Mesothelial cell of epicardium (in vitro differentiated cells): ENCODE data around the gene ELN. TPM values are rescaled to one million over a fixed set of nuclear protein-coding genes. Genes with fewer than 3 reads are reported as not detected.
A peak's percentile ranks its signal among the peaks of the same experiment; 100 is the strongest.

ENCODE experiments used
- DNase-seq, 2 experiments: peaks; one replicate each; pipeline ENCODE4 v3.0.0; 2021; ENCODE audit warnings: low spot score in 2 of 2; ENCODE audit not compliant: unreplicated experiment in 2 of 2
- H3K27ac Mint-ChIP-seq: 2 replicates; pipeline ENCODE4 v1.8.0; 2021; ENCODE audit warnings: mixed read lengths
- H3K27me3 Mint-ChIP-seq: 2 replicates; pipeline ENCODE4 v1.8.0; 2021; ENCODE audit warnings: low read depth, mixed read lengths
- H3K36me3 Mint-ChIP-seq: 2 replicates; pipeline ENCODE4 v1.8.0; 2021; ENCODE audit warnings: mixed read lengths
- H3K4me1 Mint-ChIP-seq: 2 replicates; pipeline ENCODE4 v1.8.0; 2021; ENCODE audit warnings: mixed read lengths
- H3K4me3 Mint-ChIP-seq: 2 replicates; pipeline ENCODE4 v1.8.0; 2021; ENCODE audit warnings: mild to moderate bottlenecking, moderate library complexity, mixed read lengths
- H3K9me3 Mint-ChIP-seq: 2 replicates; pipeline ENCODE4 v1.8.0; 2021; ENCODE audit warnings: mixed read lengths
- CTCF ChIP-seq: fragments of 200-600 bp; sonication (generic); IDR thresholded peaks from one replicate; pipeline ENCODE4 v1.5.0; 2021; ENCODE audit warnings: antibody characterized with exemption; ENCODE audit not compliant: unreplicated experiment
- total RNA-seq: library from RNA; stranded (reverse); gene quantifications from 3 replicates; pipeline ENCODE4 v1.2.1, GENCODE V29; 2021

The ELN gene
- total RNA-seq, 1 donor from 2014 or later, result 32.9 TPM

GRCh38 chr7:73983437-73984164 lies 44.4 kb upstream of the ELN start:
- H3K27ac Mint-ChIP-seq, result no peak overlapping the region
- TF ChIP-seq CTCF, result no peak
- H3K9me3 Mint-ChIP-seq, result no peaks in the 10 kb centered on the region
- peaks cover 28% of the 10 kb centered on the region for H3K4me1 Mint-ChIP-seq
- no peaks in the 10 kb centered on the region for H3K27me3 Mint-ChIP-seq
- no peak overlapping the region for H3K4me3 Mint-ChIP-seq
- DNase-seq, result no peak
- no peaks in the 10 kb centered on the region for H3K36me3 Mint-ChIP-seq

- Mint-ChIP-seq H3K27me3 (no peaks in the 10 kb centered on the region), H3K36me3 (no peaks in the 10 kb centered on the region), H3K9me3 (no peaks in the 10 kb centered on the region), H3K4me3 (no peak overlapping the region), H3K4me1 (peaks cover 22% of the 10 kb centered on the region), H3K27ac (peak overlapping the region; percentile 2)
- no peak for TF ChIP-seq CTCF
- DNase-seq, result no peak
These were observed 43.3 kb upstream of the ELN start for GRCh38 chr7:73984481-73985205.

GRCh38 chr7:73985737-73986141 lies 42.2 kb upstream of the ELN start:
- peaks cover 19% of the 10 kb centered on the region for H3K4me1 Mint-ChIP-seq
- H3K27me3 Mint-ChIP-seq, result no peaks in the 10 kb centered on the region
- H3K4me3 Mint-ChIP-seq, result no peak overlapping the region
- H3K36me3 Mint-ChIP-seq, result no peaks in the 10 kb centered on the region
- no peak for TF ChIP-seq CTCF
- no peaks in the 10 kb centered on the region for H3K9me3 Mint-ChIP-seq
- DNase-seq, result no peak
- H3K27ac Mint-ChIP-seq, result peak overlapping the region; percentile 39

GRCh38 chr7:73986158-73986631 lies 41.8 kb upstream of the ELN start:
- H3K27ac Mint-ChIP-seq, result no peak overlapping the region

GRCh38 chr7:73987298-73987697 lies 40.7 kb upstream of the ELN start:
- Mint-ChIP-seq H3K27me3 (no peaks in the 10 kb centered on the region), H3K4me3 (no peak overlapping the region), H3K27ac (no peak overlapping the region), H3K4me1 (peaks cover 21% of the 10 kb centered on the region), H3K36me3 (peaks cover 2% of the 10 kb centered on the region), H3K9me3 (peaks cover 3% of the 10 kb centered on the region)
- no peak for TF ChIP-seq CTCF
- DNase-seq, result no peak

More at GRCh38 chr7:73986158-73986631, 41.8 kb upstream of the ELN start:
- Mint-ChIP-seq H3K4me3 (no peak overlapping the region), H3K9me3 (peaks cover 3% of the 10 kb centered on the region), H3K27me3 (no peaks in the 10 kb centered on the region), H3K4me1 (peaks cover 21% of the 10 kb centered on the region), H3K36me3 (peaks cover 2% of the 10 kb centered on the region)
- no peak for TF ChIP-seq CTCF
- no peak for DNase-seq
